GM18873 (cell line): ENCODE results near the gene SLC25A53.
A peak's percentile ranks its signal among the peaks of the same experiment; 100 is the strongest.
"Not testable (repeated sequence)": the region's sequence is repeated elsewhere in the genome, so short reads cannot be mapped to it uniquely, and the experiment has no call there.

Experiments used
- ATAC-seq: cut with Tn5 transposase; IDR thresholded peaks from one replicate; pipeline ENCODE4 v1.9.1; 2021; ENCODE audit warnings: mild to moderate bottlenecking, moderate library complexity, moderate number of reproducible peaks; ENCODE audit not compliant: unreplicated experiment, low FRiP score

The SLC25A53 gene

DNA sequence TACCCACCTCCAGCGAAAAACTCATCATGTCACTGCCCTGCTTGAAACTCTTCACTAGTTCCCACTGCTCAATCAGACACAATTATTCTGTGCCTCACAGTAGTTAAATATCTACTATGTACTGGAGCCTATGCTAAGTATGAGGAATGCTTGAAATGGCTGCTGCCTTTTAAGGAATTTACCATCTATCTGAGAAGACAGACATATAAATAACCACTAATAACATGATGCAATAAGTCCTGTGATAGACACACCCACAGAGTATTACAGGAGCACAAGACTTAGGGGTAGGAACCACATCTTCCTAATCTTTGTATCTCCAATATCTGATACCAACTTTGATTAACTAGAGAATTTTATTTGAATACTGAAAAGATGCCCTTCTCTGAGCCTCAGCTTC is 21.1 kb downstream of the SLC25A53 start:
- no peak for ATAC-seq

DNA sequence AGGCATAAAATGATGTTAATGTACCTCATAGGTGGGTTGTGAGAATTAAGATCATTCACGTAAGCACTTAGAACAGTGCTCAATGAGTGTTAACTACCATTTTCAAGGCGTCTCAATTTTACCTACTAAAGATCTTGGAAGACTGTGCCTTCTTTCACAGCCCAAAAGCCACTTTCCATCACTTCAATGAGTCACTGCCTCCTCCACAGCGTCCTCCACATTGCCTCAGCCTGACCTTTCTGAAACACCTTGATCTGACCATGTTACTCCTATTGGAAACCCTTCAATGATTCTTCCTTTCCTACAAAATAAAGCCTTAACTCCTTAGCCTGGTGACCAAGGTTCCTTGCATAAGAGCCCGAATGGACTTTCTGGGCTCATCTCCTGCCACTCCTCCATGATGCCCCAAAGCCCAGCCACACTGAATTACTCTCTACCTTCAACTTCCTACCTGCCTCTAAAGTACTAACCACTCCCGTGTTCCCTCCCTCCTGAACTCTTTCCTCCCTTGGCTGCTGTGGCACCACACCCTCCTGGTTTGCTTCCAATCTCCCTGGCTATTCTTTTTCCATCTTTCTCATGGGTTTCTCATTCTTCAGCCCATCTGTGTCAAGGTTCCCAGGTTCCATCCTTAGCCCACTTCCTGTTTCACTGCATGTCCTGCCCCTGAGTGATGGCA is 22.1 kb downstream of the SLC25A53 start:
- no peak for ATAC-seq

DNA sequence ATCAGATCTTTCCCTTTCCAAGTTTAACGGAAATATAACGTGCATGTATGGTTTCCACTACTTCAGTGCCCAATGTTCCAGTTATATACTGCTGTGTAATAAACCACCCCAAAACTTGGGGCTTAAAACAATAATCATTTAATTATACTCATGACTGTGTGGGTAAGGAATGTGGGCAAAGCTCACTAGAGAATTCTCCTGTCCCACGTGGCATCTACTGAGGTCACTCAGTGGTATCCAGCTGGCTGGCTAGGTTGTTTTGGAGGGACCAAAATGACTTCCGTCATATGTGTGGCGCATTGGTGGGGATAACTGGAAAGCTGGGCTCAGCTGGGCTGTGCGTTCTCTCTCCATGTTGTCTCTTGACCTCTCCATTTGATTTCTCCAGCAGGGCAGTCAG is 26.0 kb downstream of the SLC25A53 start:
- no peak for ATAC-seq

DNA sequence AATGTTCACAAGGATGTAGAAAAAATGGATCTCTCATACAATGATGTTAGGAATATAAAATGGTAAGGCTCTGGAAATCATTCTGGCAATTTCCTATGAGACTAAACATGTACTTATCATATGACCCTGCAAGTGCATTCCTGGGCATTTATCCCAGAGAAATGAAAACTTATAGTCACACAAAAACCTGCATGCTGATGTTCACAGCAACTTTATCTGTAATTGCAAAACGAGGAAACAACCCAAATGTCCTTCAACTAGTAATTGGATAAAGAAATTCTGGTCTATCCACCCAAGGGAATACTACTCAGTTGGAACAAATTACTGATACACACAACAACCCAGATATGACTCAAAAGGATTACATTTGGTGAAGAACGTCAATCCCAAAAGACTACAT is 30.0 kb downstream of the SLC25A53 start:
- no peak for ATAC-seq

DNA sequence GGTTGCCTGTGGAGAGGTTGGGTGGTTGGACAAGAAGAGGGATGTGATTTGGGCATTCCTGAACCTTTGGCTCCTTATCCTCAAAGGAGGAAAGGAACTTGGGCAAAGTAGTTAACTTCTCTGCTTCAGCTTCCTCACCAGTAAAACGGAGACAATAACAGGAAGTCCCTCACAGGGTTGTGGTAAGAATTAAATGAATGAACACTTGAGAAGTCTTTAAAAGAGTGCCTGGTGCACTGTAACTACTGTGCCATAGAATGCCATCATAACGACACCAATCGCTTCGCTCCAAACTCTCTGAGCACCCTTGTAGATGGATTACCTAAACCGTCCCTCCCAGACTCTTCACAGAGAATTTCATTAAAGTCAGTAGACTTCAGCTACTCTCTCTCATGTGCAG is 34.0 kb downstream of the SLC25A53 start:
- ATAC-seq = no peak

DNA sequence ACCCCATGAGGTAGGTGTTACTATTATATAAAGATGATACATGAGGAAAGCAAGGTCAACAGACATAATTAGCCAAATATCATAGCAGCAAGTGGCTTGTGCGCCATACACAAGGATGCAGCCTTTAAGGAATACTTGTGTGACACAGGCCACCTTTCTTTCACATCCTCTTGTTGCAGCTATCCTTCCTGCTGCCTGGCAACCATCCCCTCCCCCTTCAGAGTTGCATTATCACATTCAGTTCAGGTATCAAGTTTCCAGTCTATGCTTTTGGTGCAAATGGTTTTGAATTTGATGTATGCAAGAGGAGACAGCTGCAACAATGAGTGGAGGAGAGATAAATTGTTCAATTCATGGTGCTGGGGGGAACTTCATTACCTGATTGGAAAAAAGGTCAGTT is 38.0 kb downstream of the SLC25A53 start:
- no peak for ATAC-seq

DNA sequence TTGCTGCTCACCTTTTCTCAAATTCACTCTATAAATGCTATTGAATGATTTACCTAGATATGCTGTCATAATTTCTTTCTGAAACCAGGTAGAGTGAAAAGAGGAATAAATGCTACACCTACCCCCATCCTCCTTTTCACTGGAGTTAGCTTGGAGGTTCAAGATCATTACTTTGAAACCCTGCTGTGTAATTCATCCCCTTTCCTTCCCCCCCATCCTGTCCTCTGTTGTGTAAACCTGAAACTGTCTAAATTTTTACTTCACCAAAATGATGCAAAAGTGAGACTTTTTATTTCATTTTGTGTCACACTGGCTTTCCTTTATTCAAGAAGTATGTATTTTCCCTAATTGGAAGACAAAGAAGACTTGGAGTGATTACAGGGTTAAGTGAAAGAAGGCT is 39.0 kb downstream of the SLC25A53 start:
- ATAC-seq = no peak

DNA sequence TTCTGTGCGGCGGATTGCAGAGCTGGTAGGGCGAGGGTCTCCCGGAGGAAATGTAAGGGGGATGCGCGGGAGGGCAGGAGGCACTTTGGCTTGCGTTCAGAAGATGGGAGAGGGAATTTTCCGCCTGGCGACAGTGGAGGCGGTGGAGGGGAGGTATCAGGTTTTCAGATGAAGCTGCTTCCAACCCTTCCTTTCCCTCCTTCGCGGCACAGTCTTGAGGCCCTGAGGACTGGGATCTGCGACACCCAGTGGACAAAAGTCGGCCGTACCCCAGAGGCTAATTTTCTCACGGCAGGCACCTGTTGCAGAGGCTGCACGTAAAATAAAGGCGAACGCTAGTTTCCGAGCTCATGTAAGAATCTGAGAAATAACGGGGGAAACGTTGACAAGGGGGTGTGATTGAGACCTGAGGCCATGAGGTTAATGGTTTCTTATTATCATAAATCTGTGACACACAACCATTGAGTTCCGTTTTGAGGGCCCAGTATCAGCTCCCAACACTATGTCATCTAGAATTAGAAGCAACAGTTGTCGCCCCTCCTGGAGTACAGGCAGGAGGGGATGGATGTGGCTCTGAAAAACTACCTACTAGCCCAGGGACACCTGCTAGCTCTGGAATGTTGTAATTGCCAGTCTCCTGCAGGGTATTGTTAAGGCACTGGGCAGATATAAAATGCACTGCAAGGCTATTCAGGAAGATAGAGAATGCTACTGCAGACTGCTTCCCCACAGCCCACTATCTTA is 43.4 kb downstream of the SLC25A53 start:
- ATAC-seq = no peak

DNA sequence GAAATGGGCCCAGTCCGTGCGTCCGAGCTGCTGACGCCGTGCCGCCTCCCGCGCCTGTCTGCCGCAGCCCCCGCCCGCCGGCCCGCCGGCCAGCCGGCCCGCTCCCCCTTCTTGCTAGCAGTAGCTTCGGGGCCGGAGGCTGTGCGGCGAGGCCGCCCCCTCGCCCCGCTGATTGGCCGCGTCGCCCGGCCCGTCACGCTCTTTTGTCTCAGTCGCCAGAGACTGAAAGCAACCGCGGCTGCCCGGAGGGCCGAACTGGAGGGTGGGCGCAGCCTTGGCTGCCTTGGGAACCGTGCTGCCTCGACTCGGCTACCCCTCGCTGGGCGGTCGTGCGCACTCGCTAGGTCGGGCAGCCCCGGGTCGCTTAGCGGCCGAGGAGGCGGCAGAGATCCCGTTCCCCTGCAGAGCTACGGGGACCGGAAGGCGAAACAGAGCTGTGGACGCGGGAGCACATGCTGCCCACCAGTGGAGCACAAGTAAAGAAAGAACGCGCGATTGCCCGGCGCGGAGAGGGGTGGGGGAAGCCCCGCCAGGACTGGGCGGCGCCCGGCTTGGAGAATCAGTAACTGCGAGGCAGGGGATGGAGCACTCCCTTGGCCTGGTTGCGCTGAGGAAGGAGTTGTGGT is 44.4 kb downstream of the SLC25A53 start, which contains the start of gene ZCCHC18:
ZCCHC18 (plus strand) TSS at position 198 of the 626 bp plus-strand sequence. CDS start 1,589 bp downstream, outside the sequence.
- ATAC-seq = peak; percentile 60

DNA sequence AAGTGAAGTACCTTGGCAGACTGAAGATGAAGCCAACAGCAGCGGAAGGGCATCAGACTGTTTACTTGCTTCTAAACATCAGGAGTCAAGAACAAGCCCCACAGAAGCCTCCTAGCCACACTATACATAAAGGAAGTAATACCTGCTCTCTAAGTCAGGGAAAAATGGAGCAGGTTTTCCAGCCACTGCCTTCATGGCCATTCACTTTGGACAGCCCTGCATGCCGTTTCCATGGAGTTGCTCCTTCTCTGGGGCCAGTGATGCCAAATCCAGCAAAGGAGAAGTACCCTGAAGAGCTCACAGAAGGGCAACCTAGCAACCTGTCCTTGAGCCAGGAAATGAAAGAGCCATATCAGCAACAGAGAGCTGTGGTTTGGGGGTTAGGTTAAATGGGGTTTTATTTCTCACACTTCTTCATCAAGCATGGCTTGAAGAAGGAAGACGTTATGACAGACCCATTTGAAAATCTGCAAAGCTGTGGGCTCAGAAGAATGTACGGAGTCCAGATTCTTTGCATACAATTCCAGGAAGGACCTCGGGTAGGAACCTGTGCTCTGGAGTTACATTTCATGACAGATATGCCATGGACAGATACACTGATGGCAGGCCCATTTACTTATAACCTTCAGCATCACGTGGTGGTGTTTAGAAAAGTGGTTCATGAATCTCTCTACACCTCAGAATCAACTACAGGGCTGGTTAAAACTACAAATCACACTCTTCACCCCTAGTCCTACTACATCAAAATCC is 46.1 kb downstream of the SLC25A53 start:
- ATAC-seq = not testable (repeated sequence)

DNA sequence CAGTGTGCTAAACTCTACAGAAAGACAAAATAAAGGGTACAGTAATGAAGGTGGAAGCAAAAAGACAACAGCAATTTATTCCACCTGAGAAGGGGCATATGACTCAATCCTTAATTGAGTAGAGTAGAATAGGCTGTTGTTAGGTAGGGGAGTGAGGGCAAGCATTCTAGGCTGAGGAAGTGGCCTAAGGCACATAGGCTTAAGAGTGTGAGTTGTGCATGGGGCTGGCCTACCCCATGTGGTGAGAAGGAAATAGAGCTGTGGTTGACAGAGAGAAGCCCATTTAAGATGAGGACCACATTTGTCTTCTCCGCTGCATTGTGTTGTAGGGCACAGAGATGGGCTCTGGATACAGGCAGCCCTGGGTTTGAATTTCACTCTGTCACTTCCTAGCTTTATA is 47.9 kb downstream of the SLC25A53 start:
- ATAC-seq = no peak

DNA sequence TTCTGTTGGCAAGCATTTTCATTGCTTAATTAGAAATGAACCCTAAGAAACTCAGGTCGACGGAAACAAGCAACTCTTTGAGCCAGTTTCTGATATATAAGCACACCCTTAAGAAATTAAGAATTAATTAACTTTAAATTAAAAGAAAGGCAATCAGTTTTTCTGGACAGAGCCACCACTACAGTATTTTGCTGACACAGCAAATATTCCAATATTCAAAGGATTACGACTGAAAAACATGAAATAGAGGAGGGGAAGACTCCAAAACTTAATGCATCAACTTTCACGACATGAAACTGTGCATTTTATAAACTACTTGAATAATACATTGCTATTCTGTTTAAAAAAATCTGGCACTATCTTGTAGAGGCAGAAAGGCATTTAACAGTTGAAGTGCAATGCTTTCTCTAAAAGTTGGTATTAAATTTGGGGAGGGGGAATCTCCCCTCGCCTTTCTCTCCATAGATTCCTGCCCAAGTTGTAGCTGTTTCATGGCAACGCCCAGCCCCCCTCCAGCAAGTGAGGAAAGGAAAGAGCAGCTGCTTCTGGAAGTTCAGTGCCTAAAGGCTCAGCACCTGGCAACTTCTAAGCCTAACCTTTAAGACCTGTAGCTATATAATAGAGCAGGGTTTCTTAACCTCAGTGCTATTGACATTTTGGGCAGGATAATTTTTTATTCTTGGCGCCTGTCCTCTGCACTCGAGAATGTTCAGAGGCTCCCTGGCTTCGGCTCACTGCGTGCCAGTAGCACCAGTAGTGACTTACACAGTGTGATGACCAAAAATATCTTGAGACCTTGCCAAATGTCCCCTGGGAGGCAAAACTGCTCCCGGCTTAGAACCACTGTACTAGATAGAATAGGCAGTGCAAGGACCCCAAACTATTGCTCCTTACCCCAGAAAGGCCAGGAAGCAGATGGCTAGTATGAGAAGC is 51.2 kb downstream of the SLC25A53 start:
- no peak for ATAC-seq

DNA sequence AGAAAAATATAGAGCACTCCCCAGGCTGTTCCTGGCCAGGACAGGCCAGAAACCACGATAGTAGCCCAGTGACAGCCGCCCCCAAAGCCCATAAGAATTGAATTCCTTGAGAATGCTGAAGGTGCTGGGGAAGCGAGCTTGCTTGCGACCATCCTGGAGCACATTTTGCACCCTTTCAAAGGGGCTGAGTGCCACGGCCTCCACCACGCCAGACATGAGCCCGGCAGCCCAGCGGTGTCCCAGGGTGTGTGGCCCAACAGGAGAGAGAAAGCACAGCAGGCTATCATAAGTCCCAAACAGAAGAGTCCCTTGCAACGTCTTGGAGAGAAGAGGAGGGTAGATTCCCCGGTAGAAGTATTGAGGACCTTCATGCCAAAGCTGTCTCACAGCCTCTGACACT is 52.1 kb downstream of the SLC25A53 start:
- no peak for ATAC-seq

DNA sequence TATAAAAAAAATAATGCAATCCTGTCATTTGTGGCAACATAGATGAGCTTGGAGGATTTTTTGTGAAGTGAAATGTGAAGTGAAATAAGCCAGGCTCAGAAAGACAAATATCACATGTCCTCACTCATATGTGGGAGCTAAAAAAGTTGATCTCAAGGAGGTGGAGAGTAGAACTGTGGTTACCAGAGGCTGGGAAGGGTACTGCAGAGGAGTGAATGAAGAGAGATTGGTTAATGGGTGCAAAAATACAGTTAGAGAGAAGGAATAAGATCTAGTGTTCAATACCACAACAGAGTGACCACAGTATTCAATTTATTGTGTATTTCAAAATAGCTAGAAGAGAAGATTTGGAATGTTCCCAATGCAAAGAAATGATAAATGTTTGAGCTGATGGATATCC is 57.9 kb downstream of the SLC25A53 start:
- no peak for ATAC-seq

DNA sequence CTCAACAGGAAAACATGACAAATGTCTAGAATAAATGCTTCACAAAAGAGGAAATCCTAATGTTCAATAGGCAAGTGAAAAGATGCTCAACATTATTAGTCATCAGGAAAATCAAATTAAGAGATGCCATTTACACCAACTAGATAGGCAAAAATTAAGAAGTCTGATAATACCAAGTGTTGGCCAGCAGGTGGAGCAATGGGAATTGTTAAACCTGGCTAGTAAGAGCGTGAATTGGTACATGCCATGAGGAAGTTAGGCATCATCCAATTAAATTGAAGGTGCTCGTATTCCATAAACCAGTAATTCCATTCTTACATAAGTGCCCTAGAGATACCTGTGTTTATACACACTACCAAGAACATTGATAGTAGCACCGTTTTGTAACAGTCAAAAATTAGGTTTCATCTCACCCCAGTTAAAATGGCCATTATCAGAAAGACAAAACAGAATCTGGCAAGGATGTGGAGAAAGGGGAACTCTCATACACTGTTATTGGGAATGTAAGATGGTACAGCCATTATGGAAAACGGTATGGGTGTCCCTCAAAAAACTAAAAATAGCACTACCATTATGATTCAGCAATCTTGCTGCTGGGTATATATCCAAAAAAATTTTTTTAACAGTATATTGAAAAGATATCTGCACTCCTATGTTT is 58.5 kb downstream of the SLC25A53 start:
- peak; percentile 71 for ATAC-seq

DNA sequence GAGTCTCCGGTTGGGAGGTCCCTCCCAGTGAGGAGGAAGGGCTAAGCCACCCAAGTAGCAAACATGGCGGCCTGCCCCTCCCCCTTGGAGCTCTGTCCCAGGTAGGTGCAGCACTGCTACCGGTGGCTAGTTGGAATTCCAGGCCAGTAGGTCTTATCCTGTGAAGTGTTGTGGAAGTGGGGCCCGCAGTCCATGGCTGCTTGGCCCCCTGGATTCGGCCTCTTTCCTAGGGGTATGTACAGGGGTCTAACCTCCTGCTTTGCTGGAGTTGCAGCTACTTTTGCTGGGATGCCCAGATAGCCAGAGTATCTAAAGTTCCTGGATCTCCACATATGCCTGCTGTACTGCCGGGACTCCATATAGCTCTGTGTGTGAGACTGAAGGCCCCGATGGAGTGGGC is 70.9 kb downstream of the SLC25A53 start:
- no peak for ATAC-seq

DNA sequence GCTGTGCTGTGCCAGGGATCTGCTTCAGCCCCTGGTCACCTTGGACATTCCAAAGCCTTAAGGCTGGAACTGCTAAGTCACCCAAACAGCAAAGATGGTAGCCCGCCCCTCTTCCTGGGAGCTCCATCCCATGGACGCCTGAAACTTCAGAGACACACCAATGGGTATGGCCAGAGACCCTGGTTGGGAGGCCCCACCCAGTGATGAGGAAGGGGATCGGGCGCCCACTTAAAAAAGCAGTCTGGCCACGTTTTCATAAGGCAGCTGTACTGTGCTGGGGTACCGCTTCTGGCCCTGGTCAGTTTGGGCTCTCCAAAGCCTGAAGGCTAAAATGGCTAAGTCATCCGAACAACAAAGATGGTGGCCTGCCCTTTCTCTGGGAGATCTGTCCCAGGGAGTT is 71.3 kb downstream of the SLC25A53 start:
- ATAC-seq = no peak

DNA sequence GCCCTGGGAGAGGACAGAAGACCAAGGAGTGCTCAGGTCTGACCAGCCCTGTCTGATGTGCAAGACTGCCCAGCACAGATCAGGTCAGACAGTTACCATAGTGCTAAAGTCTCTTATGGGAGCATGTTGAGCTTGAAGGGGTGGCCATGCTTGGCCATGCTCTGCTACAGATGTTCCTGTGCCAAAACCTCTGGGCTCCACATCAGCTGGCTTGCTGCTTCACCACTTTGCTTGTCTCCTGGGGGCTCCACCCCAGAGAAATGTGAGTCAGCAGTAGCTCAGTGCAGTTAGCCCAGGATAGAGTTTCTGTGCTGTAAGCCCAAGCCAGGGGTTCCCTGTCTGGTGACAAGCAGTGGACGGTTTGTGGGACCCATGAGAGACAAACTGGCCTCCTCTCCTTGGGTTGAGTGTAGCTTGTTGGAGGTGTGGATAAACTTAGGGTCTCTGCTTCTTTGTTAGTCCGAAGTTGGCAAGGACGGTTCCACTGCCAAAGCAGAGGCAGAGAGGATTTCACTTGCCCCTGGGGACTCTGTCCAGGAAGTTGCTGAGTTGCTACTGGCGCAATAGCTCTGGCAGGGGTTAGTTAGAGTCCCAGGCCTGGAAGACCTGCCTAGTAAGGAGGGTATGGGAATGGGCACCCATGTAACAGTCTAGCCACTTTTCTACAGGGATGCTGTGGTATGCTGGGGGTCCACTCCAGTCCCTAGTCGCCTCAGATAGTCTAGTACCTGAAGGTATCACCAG is 72.1 kb downstream of the SLC25A53 start:
- no peak for ATAC-seq

DNA sequence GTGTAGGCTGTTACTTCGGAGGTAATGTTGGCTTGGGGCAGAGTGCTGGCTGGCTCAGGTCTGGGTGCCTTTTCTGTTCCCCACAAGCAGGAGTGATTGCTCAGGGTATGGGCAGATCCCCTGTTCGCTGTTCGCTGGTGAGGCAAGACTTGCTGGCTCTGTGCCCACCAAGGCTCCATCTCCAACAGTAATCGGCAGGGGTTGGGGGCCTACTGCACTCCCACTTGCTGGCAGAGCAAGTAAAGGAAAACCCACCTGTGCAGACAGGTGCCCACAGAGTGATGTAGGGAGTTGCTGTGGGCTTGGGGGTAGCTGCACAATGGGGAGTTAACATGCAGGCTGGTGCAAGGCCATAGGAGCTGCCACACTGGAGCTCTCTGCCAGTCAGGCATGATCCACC is 72.7 kb downstream of the SLC25A53 start:
- no peak for ATAC-seq
